Muscle layer of colon (tissue), 2 donors: ENCODE results near the gene VPS51.
A peak's percentile ranks its signal among the peaks of the same experiment; 100 is the strongest.

ENCODE experiments used
- H3K27ac ChIP-seq: one replicate; pipeline ENCODE4 v1.7.0; 2013; ENCODE audit warnings: low read depth, mild to moderate bottlenecking, low read length, moderate library complexity
- H3K27me3 ChIP-seq, 2 donors: one replicate each; pipeline ENCODE4 v1.7.0; 2013; ENCODE audit warnings: low read length in 2 of 2, mild to moderate bottlenecking in 2 of 2; ENCODE audit not compliant: insufficient read depth in 2 of 2, control insufficient read depth in 1 of 2
- H3K36me3 ChIP-seq: one replicate; pipeline ENCODE4 v1.7.0; 2013; ENCODE audit warnings: mild to moderate bottlenecking, low read length; ENCODE audit not compliant: insufficient read depth
- H3K4me1 ChIP-seq: one replicate; pipeline ENCODE4 v1.7.0; 2013; ENCODE audit warnings: mild to moderate bottlenecking, low read length; ENCODE audit not compliant: insufficient read depth
- H3K4me3 ChIP-seq, 2 donors: one replicate each; pipeline ENCODE4 v1.7.0; 2013; ENCODE audit warnings: low read length in 2 of 2, low read depth in 1 of 2, mild to moderate bottlenecking in 1 of 2, moderate library complexity in 1 of 2
- H3K9ac ChIP-seq: one replicate; pipeline ENCODE4 v1.7.0; 2013; ENCODE audit warnings: low read length
- H3K9me3 ChIP-seq: one replicate; pipeline ENCODE4 v1.7.0; 2013; ENCODE audit warnings: mild to moderate bottlenecking, low read length
- donor health status: abdominal sarcoma.
- donor health status: Adenocarcinoma of cecum.

VPS51 gene

GRCh38 chr11:65125197-65126056 lies 29.4 kb downstream of the VPS51 start:
- no peak overlapping the region for H3K27ac ChIP-seq
- H3K4me1 ChIP-seq: peaks cover 11% of the 10 kb centered on the region
- no peak overlapping the region for H3K9ac ChIP-seq
- H3K36me3 ChIP-seq: peaks cover 63% of the 10 kb centered on the region
- no peaks in the 10 kb centered on the region for H3K9me3 ChIP-seq
- no peaks in the 10 kb centered on the region for H3K27me3 ChIP-seq
- H3K4me3 ChIP-seq: no peak overlapping the region

- Histone ChIP-seq H3K27ac (no peak overlapping the region), H3K27me3 (no peaks in the 10 kb centered on the region), H3K9ac (no peak overlapping the region), H3K9me3 (no peaks in the 10 kb centered on the region), H3K4me1 (no peaks in the 10 kb centered on the region), H3K36me3 (peaks cover 69% of the 10 kb centered on the region), H3K4me3 (no peak overlapping the region)
These were observed 30.7 kb downstream of the VPS51 start for GRCh38 chr11:65126624-65127274.

- Histone ChIP-seq H3K36me3 (peaks cover 78% of the 10 kb centered on the region), H3K27ac (no peak overlapping the region), H3K4me1 (peaks cover 4% of the 10 kb centered on the region), H3K9me3 (no peaks in the 10 kb centered on the region), H3K9ac (no peak overlapping the region), H3K4me3 (no peak overlapping the region), H3K27me3 (no peaks in the 10 kb centered on the region)
These were observed 31.6 kb downstream of the VPS51 start for GRCh38 chr11:65127473-65128181.

GRCh38 chr11:65128182-65129145 lies 32.5 kb downstream of the VPS51 start:
- H3K36me3 ChIP-seq: peaks cover 83% of the 10 kb centered on the region
- H3K27ac ChIP-seq: no peak overlapping the region
- H3K4me3 ChIP-seq: no peak overlapping the region
- H3K9me3 ChIP-seq: no peaks in the 10 kb centered on the region
- H3K27me3 ChIP-seq: no peaks in the 10 kb centered on the region
- no peak overlapping the region for H3K9ac ChIP-seq
- H3K4me1 ChIP-seq: peaks cover 12% of the 10 kb centered on the region

GRCh38 chr11:65129649-65130441 lies 33.8 kb downstream of the VPS51 start:
- peaks cover 16% of the 10 kb centered on the region for H3K4me1 ChIP-seq
- no peak overlapping the region for H3K27ac ChIP-seq
- no peak overlapping the region for H3K9ac ChIP-seq
- H3K27me3 ChIP-seq: no peaks in the 10 kb centered on the region
- H3K36me3 ChIP-seq: peaks cover 75% of the 10 kb centered on the region
- H3K9me3 ChIP-seq: no peaks in the 10 kb centered on the region
- H3K4me3 ChIP-seq: no peak overlapping the region

- no peak overlapping the region for H3K4me3 ChIP-seq
- H3K4me1 ChIP-seq: peaks cover 20% of the 10 kb centered on the region
- H3K9me3 ChIP-seq: no peaks in the 10 kb centered on the region
- H3K36me3 ChIP-seq: peaks cover 70% of the 10 kb centered on the region
- H3K27ac ChIP-seq: no peak overlapping the region
- H3K27me3 ChIP-seq: no peaks in the 10 kb centered on the region
- H3K9ac ChIP-seq: no peak overlapping the region
These were observed 34.8 kb downstream of the VPS51 start for GRCh38 chr11:65130631-65131416.

GRCh38 chr11:65131417-65131776 lies 35.4 kb downstream of the VPS51 start:
- Histone ChIP-seq H3K27ac (no peak overlapping the region), H3K9ac (no peak overlapping the region), H3K27me3 (no peaks in the 10 kb centered on the region), H3K9me3 (no peaks in the 10 kb centered on the region), H3K4me3 (no peak overlapping the region), H3K36me3 (peaks cover 66% of the 10 kb centered on the region), H3K4me1 (peaks cover 20% of the 10 kb centered on the region)

- H3K9ac ChIP-seq: no peak overlapping the region
- H3K9me3 ChIP-seq: no peaks in the 10 kb centered on the region
- H3K27me3 ChIP-seq: no peaks in the 10 kb centered on the region
- H3K4me1 ChIP-seq: peaks cover 20% of the 10 kb centered on the region
- H3K4me3 ChIP-seq: no peak overlapping the region
- peaks cover 61% of the 10 kb centered on the region for H3K36me3 ChIP-seq
- no peak overlapping the region for H3K27ac ChIP-seq
These were observed 35.9 kb downstream of the VPS51 start for GRCh38 chr11:65131895-65132237.

- H3K9me3 ChIP-seq: no peaks in the 10 kb centered on the region
- peaks cover 56% of the 10 kb centered on the region for H3K36me3 ChIP-seq
- peak overlapping the region in 1 of 2 donors; percentile 93 for H3K4me3 ChIP-seq
- no peak overlapping the region for H3K9ac ChIP-seq
- H3K27me3 ChIP-seq: no peaks in the 10 kb centered on the region
- H3K27ac ChIP-seq: no peak overlapping the region
- H3K4me1 ChIP-seq: peaks cover 20% of the 10 kb centered on the region
These were observed 36.4 kb downstream of the VPS51 start for GRCh38 chr11:65132238-65132987.
